Ishikawa (cell line): Measurements from ENCODE around the gene RNF224.

Source experiments
- EGR1 ChIP-seq: IDR thresholded peaks from 2 replicates; pipeline ENCODE4 v1.6.1; 2012
- EP300 ChIP-seq: IDR thresholded peaks from 2 replicates; pipeline ENCODE4 v1.6.1; 2012; ENCODE audit warnings: borderline replicate concordance
- RAD21 ChIP-seq: IDR thresholded peaks from 2 replicates; pipeline ENCODE4 v1.6.1; 2012; ENCODE audit warnings: low read depth
- TAF1 ChIP-seq: IDR thresholded peaks from 2 replicates; pipeline ENCODE4 v1.6.1; 2012; ENCODE audit warnings: low read depth, mild to moderate bottlenecking
- TCF12 ChIP-seq: IDR thresholded peaks from 2 replicates; pipeline ENCODE4 v1.6.1; 2012; ENCODE audit warnings: low read depth
- TEAD4 ChIP-seq: IDR thresholded peaks from 2 replicates; pipeline ENCODE4 v1.6.1; 2012
- YY1 ChIP-seq: IDR thresholded peaks from 2 replicates; pipeline ENCODE4 v1.6.1; 2012; ENCODE audit warnings: low read depth
- TF ChIP-seq, protein P1 (sequence below): IDR thresholded peaks from 2 replicates; pipeline ENCODE4 v1.6.1; 2012
- TF ChIP-seq, protein P2 (sequence below): IDR thresholded peaks from 2 replicates; pipeline ENCODE4 v1.6.1; 2012; ENCODE audit warnings: low read depth, mild to moderate bottlenecking

DNA sequence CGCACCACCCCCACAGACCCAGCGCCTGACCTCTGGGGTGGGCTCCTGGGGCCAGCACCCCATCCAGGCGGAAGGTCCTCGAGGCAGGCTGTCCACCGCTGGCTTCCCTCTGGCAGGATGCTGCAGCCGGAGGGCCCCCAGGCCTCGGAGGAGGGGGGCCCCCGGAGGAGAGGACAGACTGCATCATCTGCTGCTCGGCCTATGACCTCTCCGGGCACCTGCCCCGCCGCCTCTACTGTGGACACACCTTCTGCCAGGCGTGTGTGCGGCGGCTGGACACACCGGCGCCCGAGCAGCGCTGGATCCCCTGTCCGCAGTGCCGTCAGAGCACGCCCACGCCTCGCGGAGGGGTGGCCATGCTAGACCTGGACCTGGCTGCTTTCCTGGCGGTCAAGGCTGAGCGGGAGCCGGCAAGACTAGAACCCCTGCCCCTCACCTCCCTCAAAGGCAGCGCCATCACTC lies 1.2 kb downstream of the RNF224 start:
- no peak for TF ChIP-seq TEAD4
- TF ChIP-seq EP300, result no peak
- TF ChIP-seq, protein P1, sequence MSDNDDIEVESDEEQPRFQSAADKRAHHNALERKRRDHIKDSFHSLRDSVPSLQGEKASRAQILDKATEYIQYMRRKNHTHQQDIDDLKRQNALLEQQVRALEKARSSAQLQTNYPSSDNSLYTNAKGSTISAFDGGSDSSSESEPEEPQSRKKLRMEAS, result peak; percentile 56; the same call in 1 of the 2 replicates
- peak; percentile 93 for TF ChIP-seq EGR1
- TF ChIP-seq, protein P2, sequence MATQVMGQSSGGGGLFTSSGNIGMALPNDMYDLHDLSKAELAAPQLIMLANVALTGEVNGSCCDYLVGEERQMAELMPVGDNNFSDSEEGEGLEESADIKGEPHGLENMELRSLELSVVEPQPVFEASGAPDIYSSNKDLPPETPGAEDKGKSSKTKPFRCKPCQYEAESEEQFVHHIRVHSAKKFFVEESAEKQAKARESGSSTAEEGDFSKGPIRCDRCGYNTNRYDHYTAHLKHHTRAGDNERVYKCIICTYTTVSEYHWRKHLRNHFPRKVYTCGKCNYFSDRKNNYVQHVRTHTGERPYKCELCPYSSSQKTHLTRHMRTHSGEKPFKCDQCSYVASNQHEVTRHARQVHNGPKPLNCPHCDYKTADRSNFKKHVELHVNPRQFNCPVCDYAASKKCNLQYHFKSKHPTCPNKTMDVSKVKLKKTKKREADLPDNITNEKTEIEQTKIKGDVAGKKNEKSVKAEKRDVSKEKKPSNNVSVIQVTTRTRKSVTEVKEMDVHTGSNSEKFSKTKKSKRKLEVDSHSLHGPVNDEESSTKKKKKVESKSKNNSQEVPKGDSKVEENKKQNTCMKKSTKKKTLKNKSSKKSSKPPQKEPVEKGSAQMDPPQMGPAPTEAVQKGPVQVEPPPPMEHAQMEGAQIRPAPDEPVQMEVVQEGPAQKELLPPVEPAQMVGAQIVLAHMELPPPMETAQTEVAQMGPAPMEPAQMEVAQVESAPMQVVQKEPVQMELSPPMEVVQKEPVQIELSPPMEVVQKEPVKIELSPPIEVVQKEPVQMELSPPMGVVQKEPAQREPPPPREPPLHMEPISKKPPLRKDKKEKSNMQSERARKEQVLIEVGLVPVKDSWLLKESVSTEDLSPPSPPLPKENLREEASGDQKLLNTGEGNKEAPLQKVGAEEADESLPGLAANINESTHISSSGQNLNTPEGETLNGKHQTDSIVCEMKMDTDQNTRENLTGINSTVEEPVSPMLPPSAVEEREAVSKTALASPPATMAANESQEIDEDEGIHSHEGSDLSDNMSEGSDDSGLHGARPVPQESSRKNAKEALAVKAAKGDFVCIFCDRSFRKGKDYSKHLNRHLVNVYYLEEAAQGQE, result no peak
- TF ChIP-seq TCF12, result no peak
- no peak for TF ChIP-seq YY1
- TF ChIP-seq RAD21, result no peak
- TF ChIP-seq TAF1, result no peak
